ENCODE data around the gene KARS1.

The KARS1 gene

GRCh38 chr16:75578725-75579124 is 68.7 kb downstream of the KARS1 start:
- DNase-seq, result no peak

GRCh38 chr16:75578212-75578611 is 69.3 kb downstream of the KARS1 start:
- DNase-seq, result no peak
